Prostate gland (tissue), 2 donors: ENCODE measurements around the gene SPATC1L. TPM values are rescaled to one million over a fixed set of nuclear protein-coding genes. Genes with fewer than 3 reads are reported as not detected.

Source experiments
- DNase-seq: peaks from one replicate; pipeline ENCODE4 v3.0.0-alpha.2; 2019; ENCODE audit warnings: low spot score
- H3K27ac ChIP-seq, 2 donors: fragments of 200-600 bp; sonication (generic); 2 replicates each; pipeline ENCODE4 v1.5.1; 2017 to 2019
- H3K27me3 ChIP-seq: fragments of 200-600 bp; sonication (generic); replicated peaks from 2 replicates; pipeline ENCODE4 v1.5.1; 2019; ENCODE audit not compliant: insufficient read depth
- H3K36me3 ChIP-seq, 2 donors: fragments of 200-600 bp; sonication (generic); 1 replicate in 1 of 2; 2 replicates in 1 of 2; pipeline versions ENCODE4 v1.5.1 to v1.8.1; 2017 to 2019
- H3K4me1 ChIP-seq: fragments of 200-600 bp; sonication (generic); replicated peaks from 2 replicates; pipeline ENCODE4 v1.5.1; 2019
- H3K4me3 ChIP-seq, 2 donors: fragments of 200-600 bp; sonication (generic); 2 replicates each; pipeline ENCODE4 v1.5.1; 2017 to 2019
- H3K9me3 ChIP-seq: fragments of 200-600 bp; sonication (generic); 2 replicates; pipeline ENCODE4 v1.5.1; 2017
- CTCF ChIP-seq, 4 experiments: fragments of 200-600 bp in 2 of 4; fragments of 450-650 bp in 2 of 4; sonication (generic) in 2 of 4; IDR thresholded peaks; 1 replicate in 3 of 4; 2 replicates in 1 of 4; pipeline ENCODE4 v1.5.1; 2016 to 2019; ENCODE audit warnings: antibody characterized with exemption in 4 of 4, mild to moderate bottlenecking in 2 of 4, moderate library complexity in 2 of 4
- POLR2A ChIP-seq: fragments of 450-650 bp; IDR thresholded peaks from one replicate; pipeline ENCODE4 v1.6.1; 2016; ENCODE audit warnings: antibody characterized with exemption, mild to moderate bottlenecking
- POLR2AphosphoS5 ChIP-seq: sonication (generic); formaldehyde crosslinking; IDR thresholded peaks from one replicate; pipeline ENCODE4 v1.6.1; 2017; ENCODE audit warnings: antibody characterized with exemption
- WGBS: methylation state at CpG from one replicate; pipeline ENCODE4 v1.1.5; 2018; 5-methylcytosine and 5-hydroxymethylcytosine counted together
- intact Hi-C: fragments of 100-400 bp; cut with DNase I; formaldehyde crosslinking; loops from one replicate; pipeline ENCODE4 v1.14.2; 2022
- total RNA-seq, 2 donors: library from RNA; depleted of rRNA; stranded (reverse); fragments of >200 nt; gene quantifications; one replicate each; pipeline ENCODE4 v1.1.0, GENCODE V29; 2016

Gene SPATC1L
- total RNA-seq, 2 donors from 2014 or later = 42.0 to 79.4 TPM

GRCh38 chr21:46122758-46123683, 61.2 kb downstream of the SPATC1L start:
- no peak for DNase-seq
- H3K9me3 ChIP-seq = no peaks in the 10 kb centered on the region
- whole genome bisulfite sequencing = 83% methylated on average over 12 of the region's 12 CpGs
- no peak overlapping the region for H3K27ac ChIP-seq
- H3K36me3 ChIP-seq = peaks cover 0 to 9% of the 10 kb centered on the region in 2 donors
- H3K27me3 ChIP-seq = no peaks in the 10 kb centered on the region
- H3K4me3 ChIP-seq = no peak overlapping the region
- TF ChIP-seq POLR2A = no peak
- TF ChIP-seq POLR2AphosphoS5 = no peak
- no peak for TF ChIP-seq CTCF (IDR thresholded peaks at IDR 0.05)
- H3K4me1 ChIP-seq = no peaks in the 10 kb centered on the region
- intact Hi-C loops = no loop called here

- Histone ChIP-seq H3K4me3 (no peak overlapping the region), H3K4me1 (no peaks in the 10 kb centered on the region), H3K27me3 (no peaks in the 10 kb centered on the region), H3K27ac (no peak overlapping the region), H3K36me3 (peaks cover 0 to 9% of the 10 kb centered on the region in 2 donors), H3K9me3 (no peaks in the 10 kb centered on the region)
- intact Hi-C loops = no loop called here
- TF ChIP-seq POLR2A (no peak), CTCF (IDR thresholded peaks at IDR 0.05) (no peak), POLR2AphosphoS5 (no peak)
- 82% methylated on average over 12 of the region's 12 CpGs for WGBS
- no peak for DNase-seq
These were observed 62.0 kb downstream of the SPATC1L start for GRCh38 chr21:46122237-46122671.

GRCh38 chr21:46121286-46122221, 62.7 kb downstream of the SPATC1L start:
- 93% methylated on average over 29 of the region's 29 CpGs for WGBS
- Histone ChIP-seq H3K27me3 (no peaks in the 10 kb centered on the region), H3K9me3 (no peaks in the 10 kb centered on the region), H3K4me3 (no peak overlapping the region), H3K36me3 (peaks cover 0 to 9% of the 10 kb centered on the region in 2 donors), H3K27ac (no peak overlapping the region), H3K4me1 (no peaks in the 10 kb centered on the region)
- no peak for TF ChIP-seq CTCF (IDR thresholded peaks at IDR 0.05)
- no peak for TF ChIP-seq POLR2A
- no peak for TF ChIP-seq POLR2AphosphoS5
- no peak for DNase-seq
- intact Hi-C loops = no loop called here

- Histone ChIP-seq H3K4me3 (no peak overlapping the region), H3K4me1 (no peaks in the 10 kb centered on the region), H3K27ac (no peak overlapping the region), H3K27me3 (no peaks in the 10 kb centered on the region), H3K36me3 (peaks cover 0 to 9% of the 10 kb centered on the region in 2 donors), H3K9me3 (no peaks in the 10 kb centered on the region)
- 90% methylated on average over 26 of the region's 26 CpGs for WGBS
- TF ChIP-seq POLR2AphosphoS5 (no peak), POLR2A (no peak), CTCF (IDR thresholded peaks at IDR 0.05) (no peak)
- intact Hi-C loops = no loop called here
- DNase-seq = no peak
These were observed 63.7 kb downstream of the SPATC1L start for GRCh38 chr21:46120301-46121285.
